ENCODE measurements around the gene PTPRT. TPM values are rescaled to one million over a fixed set of nuclear protein-coding genes. Genes with fewer than 3 reads are reported as not detected.

The PTPRT gene
- polyA plus RNA-seq, 4 donors = 0.30 to 1.0 (median 0.68) TPM

DNA sequence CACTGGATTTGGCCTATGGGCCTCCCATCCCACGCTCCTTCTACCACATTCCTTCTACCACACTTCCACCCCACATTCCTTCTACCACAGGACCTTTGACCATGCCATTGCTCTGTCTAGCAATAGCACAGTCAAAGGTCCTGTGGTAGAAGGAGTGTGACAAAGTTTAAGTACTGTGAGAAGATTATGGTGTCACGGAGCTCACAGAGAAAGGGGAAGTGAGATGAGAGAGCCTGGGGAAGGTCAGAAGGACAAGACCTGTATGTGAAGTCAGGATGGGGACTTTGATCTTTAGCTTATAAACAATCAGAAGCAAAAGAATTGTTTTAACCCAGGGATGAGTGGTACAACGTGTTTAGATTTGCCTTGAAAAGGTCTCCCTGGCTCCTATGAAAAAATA lies 1003.4 kb downstream of the PTPRT start:
- no peak for DNase-seq (ENCODE audit: low read depth in 4 of 4, low spot score in 3 of 4)

DNA sequence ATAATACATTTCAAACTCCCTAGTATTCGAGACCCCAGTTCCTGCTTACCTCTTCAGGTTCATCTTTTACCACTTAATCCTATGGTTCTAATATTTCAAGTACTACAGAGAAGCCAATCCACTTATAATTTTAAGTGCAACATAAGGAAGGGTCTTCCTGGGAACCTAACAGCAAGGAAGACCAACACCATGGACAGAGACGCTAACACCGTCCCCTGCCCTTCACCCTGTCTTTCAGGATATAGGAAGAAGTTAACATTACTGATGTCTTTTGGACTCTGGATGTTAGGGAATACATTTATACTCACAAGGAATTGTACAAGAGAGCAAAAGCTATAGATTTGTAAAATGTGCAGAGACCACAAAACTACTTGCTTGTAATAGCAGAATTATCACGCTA lies 1006.6 kb downstream of the PTPRT start:
- no peak for DNase-seq (ENCODE audit: low read depth in 4 of 4, low spot score in 3 of 4)

DNA sequence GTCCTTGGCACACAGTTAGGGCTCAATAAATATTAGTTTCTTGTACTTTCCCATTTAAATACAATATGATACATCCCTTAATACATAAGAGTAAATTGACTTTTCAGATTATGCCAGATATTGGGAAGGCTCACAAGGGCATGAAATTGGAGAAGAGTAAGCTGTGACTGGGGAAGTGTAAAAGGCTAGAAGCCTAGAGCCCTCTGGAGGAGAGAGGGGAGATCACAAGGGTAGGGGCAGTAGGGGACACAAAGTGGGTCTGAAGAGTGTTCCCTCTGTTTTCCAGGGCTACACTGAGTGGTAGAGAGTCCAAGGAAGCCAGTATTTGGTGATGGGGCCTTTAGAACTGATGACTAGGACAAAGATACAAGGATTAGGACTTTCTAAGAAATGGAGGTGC lies 1008.6 kb downstream of the PTPRT start:
- no peak for DNase-seq (ENCODE audit: low read depth in 4 of 4, low spot score in 3 of 4)

DNA sequence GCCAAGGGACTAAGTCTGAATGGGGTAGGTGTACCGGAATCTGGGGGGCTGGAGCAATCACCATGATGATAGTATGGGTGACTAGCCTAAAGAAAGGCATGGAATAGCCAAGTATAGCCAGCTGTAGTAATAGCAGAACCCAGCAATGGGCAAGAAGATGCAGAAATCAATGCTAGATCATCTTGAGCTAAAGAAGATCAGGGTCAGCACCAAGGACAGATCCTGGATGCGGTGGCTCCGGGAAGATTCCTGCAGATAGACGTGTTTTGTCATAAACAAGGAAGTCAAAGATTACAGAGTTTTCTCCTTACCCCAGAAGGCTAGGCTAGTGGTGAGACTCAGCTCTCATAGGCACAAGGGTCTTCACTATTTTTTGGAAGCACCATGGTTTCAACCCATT lies 1009.9 kb downstream of the PTPRT start:
- DNase-seq (ENCODE audit: low read depth in 4 of 4, low spot score in 3 of 4) = peak; percentile 1 to 20 (median 2)

DNA sequence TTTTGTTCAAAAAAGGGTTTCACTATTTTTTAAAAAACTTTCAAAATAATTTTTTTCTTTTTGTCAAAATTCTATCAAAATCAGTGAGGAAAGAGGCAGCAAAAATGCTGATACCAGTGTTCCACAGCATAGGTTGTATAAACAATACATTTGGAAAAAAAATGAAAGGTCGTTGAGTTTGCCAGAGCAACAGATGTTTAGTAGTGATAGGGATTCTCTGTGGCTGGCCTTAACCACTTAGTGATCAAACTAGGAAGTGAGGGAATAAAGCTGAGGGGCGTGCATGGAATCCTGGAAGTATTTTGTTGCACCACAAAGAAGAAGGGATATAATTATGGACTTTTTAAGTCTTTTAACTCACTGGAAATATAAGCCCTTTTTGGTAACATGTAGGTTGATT lies 1016.3 kb downstream of the PTPRT start:
- DNase-seq (ENCODE audit: low read depth in 4 of 4, low spot score in 3 of 4) = no peak

DNA sequence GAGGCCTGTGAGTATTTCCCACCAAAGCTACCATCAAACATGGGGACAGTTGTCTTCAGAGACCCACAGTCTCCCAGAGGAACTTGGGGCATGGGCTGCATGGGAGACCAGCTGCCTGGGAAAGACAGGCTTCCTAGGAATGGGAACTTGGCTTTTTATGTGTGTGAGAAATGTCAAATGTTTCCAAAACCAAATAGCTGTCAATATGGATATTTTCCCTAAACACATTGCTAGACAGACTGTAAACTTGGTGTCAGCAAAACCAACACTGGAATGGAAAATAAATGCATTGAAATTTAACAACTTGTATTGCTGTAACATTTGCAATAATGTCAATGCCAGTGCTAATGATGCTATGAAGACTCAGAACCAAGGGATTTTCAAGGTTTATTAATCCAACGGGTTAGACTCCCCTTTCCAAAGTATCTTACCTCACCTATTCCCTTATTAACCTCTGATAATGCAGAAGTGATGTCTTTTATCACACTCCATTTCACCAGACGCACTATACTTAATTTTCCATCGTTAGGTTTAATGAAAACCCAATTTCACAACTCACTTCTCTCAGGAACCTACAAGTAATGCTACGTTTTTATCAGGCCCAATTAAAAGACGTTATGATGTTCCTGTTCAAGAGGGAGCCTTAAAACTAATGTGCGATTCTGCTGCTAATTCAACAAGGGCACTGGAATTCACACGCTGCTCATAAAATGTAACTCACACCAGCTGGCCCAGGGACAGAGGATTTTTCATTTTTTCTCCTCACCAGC lies 1025.4 kb downstream of the PTPRT start:
- DNase-seq (ENCODE audit: low read depth in 4 of 4, low spot score in 3 of 4) = no peak

DNA sequence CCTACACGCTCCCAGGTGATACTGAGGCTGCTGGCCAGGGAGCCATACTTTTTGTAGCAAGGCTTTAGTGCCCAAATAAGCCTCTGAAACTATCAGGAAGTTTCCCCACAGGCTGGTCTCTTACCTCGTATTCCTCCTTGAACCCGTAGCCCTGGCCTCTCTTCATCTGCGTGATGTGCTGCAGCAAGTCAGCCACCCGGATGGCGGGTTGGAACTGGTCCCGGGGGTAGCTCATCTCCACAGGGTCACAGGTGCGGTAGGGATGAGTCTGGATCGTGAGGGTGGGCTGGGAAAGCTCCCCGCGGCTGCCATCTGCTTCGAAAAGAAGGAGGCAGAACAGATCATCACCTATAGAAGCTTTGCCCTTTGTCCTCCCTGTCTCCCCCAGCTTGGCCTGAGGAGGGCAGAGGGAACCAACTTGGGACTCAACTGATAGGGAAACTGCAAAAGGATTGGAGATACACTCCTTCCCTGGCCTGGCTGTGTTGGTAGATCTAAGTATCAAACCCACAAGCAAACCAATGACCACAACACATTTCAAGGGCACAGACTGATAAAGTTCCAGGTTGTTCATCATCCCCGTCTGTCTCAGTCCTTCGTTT lies 1028.4 kb downstream of the PTPRT start:
- DNase-seq (ENCODE audit: low read depth in 4 of 4, low spot score in 3 of 4) = no peak

DNA sequence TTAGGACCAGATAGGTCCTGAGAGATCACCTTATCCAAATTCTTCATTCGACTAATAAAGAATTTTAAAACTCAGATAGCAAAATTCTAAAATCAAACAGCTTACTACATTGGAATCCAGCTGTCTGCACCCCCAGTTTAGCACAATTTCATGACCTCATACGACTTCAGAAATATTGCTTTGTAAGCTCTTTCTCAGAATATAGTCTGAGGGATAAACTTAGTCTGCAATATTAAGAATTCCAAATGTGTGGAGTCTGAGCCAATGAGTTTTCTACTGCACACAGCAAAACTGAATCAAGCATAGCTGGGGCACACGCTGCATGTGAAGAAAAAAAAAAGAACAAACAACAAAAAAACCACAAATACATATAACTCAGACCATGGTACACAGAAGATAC lies 1029.9 kb downstream of the PTPRT start:
- DNase-seq (ENCODE audit: low read depth in 4 of 4, low spot score in 3 of 4) = no peak

DNA sequence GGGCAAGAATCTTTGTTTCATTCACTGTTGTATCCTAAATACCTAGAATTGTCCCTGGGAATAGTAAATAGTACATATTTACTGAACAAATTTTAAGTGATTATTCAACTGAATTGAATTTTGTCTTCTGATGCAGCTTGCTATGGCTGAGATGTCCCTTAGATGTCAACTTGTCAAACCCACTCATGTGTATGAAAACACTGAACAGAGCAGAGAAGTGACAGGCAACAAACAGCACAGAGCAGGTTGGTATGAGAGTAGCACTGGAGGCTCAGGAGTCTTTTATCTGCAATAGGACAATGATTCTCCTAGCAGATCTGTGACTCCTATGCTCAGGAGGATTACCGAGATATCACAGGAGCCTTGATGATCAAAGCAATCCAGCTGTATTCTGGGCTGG lies 1031.4 kb downstream of the PTPRT start:
- DNase-seq (ENCODE audit: low read depth in 4 of 4, low spot score in 3 of 4) = no peak

DNA sequence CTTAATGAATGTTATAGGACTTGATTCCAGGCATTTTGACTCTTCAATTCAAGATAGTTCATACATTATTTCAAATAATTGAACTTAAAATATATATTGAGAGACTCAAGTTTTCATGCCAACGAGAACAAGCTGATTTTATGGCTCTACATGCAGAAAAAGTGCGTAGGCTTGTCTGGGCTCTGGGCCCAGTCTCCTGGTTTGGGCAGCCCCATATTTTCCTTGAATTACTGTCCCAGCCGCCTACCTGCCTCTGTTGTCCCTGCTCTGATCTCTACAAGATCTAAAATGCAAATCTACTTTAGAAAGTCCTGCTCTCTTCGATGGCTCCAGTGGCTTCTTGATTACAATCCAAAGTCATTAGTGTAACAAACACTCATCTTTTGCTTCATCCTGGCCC lies 1034.1 kb downstream of the PTPRT start:
- no peak for DNase-seq (ENCODE audit: low read depth in 4 of 4, low spot score in 3 of 4)

DNA sequence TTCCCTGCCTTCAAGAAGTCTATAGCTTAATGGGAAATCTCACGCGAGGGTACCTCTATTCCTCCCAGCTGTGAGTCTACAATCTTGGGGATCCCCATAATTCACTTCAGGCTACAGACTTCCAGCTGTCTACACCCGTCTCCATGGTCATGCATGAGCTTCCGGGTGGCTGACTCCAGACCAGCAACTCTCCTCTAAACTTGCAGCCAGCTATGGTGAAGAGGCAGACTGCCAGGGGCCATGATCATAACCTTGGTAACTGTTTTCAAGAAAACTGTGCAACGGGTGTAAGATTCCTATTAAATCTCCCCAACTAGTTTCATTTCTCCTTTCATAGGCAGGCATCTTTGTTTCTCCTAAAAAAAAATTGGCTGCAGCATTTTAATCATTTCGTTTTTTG lies 1037.1 kb downstream of the PTPRT start:
- DNase-seq (ENCODE audit: low read depth in 4 of 4, low spot score in 3 of 4) = no peak

DNA sequence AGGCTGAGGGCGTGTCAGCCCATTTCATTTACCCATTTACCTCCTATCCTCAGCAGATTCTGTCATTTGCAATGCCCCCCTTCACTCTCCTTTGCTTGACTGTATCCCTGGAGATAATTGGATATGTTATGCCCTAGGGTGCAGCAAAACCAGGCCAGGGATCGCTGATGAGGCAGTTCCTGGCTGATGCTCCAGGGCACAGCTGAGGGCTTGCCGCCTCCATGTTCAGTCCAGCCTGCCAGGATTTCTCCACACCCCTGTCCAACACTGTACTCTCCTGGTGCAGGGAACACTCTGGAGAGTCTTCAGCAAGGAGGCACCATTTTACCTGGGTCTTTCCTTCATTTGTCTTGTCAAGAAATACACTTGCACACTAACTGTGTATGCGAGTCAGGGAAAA lies 1039.5 kb downstream of the PTPRT start:
- no peak for DNase-seq (ENCODE audit: low read depth in 4 of 4, low spot score in 3 of 4)

DNA sequence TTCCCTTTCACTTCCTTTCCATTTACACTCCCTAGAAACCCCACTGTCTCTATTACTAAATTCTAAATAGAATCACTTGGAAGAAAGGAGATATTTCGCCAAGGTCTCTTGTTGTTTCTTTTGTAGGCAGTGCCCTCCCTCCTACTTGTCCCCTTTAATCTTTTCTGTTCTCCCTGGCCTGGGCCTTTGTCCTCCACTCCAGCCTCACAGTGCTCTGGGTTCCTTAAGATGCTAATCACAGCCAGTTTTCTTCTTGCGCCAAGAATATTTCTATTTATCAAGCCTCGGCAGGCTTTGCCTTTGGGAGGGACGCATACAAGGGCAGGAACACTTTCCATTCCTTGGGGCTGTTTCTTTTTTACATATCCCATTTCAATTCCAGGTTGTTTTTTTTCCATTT lies 1051.0 kb downstream of the PTPRT start:
- no peak for DNase-seq (ENCODE audit: low read depth in 4 of 4, low spot score in 3 of 4)

DNA sequence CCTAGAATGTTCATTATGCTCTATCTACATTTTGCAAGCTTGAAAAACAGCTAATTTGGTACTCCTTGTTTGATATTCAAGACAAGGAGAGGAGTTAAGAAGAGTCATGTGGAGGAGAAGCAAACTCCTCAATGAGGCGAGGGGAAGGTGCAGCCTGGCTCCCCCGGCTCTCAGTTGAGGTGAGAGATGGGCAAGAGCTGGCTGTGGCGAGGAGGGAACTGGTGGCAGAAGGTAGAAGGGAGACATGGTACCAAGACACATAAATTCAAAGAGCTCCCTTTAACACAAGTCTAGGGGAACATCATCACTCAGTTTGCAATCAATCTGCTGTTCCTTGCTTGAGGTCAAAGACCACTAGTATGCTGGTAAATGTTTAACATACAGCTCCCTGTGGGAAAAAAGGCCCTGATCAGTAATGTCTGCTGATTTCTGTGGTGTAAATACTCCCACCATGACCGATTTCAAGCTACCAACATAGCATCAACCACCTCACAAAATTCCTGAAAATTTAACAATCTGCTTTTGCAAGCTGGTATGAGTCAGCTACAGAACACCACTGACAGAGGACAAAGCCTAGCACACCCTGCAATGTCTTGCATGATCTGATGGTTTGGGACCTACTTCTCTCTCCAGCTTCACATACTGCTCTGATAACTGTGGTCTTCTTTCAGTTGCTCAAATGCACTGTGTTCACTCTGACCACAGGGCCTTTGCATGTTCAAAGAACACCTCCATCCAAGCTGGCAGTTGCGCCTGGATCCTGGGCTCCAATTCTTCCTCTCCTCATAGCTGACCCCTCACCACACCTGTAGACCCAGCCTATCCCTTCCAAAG lies 1055.2 kb downstream of the PTPRT start:
- DNase-seq (ENCODE audit: low read depth in 4 of 4, low spot score in 3 of 4) = no peak

DNA sequence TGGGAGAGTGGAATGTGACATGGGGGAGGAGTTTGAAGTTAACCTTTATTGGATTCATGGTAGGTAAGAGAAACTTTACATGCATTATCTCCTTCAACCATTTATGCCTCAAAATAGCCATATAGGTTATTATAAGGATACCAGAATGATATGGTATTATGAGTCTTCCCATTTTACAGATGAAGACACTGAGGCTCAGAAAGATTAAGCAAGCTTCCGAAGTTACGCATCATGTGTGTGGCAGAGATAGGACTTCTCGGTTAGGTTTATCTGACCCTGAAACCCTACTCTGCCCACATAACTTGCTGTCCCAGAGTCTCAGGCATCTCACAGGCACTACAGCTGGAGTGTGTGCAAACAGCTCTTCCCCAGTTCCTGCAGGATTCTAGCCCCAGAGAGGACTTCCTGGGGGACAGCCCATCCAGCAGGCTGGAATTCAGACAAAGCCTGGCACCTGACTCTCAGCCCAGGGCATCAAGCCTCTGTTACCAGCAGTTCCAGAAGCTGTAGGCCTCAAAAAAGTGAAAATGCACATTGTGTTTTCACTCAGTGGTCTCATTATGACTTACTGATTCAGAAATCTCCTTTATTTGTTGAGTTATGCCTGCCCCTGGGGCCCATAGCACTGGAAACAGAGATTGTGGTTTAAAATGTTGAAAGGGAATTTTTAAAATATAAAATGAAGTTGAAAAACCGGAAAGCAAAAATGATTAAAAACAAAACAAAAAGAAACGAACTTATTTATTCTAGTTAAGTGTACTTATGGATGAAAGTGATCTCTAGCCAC lies 1058.7 kb downstream of the PTPRT start:
- DNase-seq (ENCODE audit: low read depth in 4 of 4, low spot score in 3 of 4) = no peak

DNA sequence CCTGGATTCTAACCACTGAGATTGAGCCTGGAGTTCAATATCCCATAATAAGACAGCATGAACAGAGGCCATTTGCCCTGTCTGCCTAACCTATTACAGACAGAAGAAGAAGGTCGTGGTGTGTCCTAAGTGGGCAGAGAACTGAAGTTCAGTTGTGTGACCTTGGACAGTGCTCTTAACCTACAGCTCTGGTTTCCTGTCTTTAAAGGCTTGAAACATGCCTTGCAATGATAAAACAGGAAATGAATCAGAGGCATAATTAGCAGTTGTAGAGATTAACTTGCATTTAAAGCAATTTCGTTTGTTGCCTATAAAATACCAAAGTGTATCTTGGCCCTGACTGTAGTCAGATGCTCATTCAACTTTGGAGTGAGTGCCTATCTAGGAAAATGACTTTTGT lies 1064.3 kb downstream of the PTPRT start:
- no peak for DNase-seq (ENCODE audit: low read depth in 4 of 4, low spot score in 3 of 4)

DNA sequence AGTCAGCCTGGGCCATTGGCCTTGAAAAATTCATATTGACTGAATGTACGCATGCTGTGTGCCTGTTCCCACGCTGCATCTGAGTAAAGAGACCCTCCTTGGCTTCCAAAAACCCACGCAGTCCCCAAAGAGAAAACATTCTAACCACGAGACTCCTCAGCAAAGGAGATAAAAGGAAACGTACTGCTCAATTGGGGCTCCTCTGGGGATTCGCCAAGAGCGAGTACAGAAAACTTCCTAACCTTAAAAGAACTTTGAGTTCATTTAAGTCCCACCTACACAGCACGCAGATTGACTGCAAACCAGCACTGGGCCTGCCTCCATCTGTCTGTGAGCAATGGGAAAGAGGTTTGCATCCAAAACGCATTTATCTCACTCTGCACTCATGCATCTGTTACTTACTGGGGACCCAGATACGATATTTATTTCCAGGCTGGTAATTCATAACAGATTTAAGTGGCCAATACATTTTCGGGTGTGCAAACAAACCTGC lies 1065.7 kb downstream of the PTPRT start:
- DNase-seq (ENCODE audit: low read depth in 4 of 4, low spot score in 3 of 4) = no peak

DNA sequence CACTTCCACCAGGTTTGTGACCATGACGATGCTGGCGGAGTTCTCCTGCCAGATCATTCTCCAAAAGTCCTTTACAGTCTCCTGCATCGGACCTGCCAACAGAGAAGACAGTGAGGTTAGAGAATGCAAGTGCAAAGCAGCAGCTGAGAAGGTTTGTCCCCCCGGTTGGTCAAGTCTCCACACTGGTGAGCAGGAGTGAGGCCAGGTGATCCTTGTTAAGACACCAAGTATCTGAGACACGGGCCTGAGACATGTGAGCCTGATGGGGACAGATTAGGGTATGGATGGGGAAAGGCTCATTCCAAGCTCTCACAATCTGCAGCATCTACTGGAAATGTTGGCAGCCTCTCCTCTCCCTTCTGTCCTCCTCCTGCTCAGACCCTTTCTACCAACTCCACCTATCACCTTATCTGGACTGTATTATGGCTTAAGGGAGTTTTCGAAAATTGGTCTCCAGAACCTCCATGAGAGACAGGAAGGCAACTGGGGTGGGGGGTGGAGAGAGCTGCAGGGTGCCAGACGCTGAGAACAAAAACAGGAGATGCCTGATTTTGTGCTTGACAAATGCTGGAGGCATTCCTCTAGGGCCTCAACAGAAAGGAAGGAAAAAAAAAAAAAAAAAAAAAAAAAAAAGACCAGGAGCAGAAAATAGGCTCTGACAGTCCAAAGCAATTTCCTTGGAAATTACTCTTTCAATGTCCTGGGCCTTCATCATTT lies 1071.1 kb downstream of the PTPRT start:
- no peak for DNase-seq (ENCODE audit: low read depth in 4 of 4, low spot score in 3 of 4)

DNA sequence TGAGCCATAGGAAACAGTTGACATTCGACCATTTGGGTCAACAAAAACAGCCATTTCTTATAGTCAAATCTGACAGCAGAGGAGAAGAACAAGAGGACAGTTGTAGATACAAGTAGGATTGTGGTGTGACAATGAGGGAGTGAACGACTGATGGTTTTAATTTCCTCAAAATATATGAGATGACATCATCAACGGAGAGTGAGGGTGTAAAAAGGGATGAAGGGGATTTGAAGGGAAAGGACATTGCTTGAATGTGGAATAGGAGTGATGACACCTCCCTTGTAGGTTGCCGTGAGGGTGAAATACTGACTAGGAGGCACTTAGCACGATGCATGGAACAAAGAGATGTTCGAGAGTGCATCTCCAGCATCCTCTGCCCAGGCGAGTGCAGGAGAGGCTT lies 1071.7 kb downstream of the PTPRT start:
- no peak for DNase-seq (ENCODE audit: low read depth in 4 of 4, low spot score in 3 of 4)

DNA sequence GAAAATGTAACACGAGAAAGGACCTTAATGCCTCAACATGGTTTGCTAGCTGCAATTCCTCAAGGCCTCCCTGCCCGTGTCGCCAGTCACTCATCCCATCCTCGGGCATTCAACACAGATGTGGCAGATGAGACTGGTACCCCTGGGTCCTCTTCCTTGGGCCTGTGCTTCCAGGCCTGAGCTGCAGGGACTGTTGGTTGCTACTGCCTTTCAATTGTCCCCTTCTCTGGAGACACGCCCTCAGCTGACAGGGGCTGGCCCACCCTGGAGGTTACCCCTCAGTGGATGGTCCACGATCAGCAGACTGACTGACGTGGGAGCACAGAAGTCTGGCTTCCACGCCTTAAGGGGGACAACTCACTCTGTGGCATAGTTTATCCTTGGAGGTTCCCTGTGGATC lies 1076.5 kb downstream of the PTPRT start:
- no peak for DNase-seq (ENCODE audit: low read depth in 4 of 4, low spot score in 3 of 4)

Measured in right renal pelvis (tissue), 4 donors.